ENCODE data around the gene SAP30BP. TPM values are rescaled to one million over a fixed set of nuclear protein-coding genes. Genes with fewer than 3 reads are reported as not detected.

SAP30BP gene
- total RNA-seq, 4 donors from 2014 or later, result 58.0 to 78.9 (median 61.7) TPM

DNA sequence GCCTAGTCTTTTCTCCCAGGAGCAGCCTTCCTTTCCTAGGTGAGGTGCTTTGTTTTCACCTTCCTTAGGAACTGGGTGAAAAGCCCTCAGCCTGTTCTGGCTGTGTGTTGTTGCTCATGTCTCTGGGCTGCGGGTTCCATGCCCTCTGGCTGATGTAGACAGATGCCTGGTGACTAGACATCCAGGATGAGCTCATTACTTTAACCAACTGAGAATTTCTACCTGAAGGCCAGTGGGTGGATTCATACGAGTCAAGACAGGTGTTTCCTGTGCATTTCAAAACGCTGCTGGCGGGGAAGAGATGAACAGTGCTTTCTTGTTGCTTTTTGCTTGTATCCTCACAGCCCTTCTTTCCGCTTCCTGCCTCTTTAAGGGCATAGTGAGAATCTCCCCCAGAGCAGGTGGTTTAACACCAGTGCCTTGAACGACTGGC is 22.3 kb downstream of the SAP30BP start:
- TF ChIP-seq, protein P1, sequence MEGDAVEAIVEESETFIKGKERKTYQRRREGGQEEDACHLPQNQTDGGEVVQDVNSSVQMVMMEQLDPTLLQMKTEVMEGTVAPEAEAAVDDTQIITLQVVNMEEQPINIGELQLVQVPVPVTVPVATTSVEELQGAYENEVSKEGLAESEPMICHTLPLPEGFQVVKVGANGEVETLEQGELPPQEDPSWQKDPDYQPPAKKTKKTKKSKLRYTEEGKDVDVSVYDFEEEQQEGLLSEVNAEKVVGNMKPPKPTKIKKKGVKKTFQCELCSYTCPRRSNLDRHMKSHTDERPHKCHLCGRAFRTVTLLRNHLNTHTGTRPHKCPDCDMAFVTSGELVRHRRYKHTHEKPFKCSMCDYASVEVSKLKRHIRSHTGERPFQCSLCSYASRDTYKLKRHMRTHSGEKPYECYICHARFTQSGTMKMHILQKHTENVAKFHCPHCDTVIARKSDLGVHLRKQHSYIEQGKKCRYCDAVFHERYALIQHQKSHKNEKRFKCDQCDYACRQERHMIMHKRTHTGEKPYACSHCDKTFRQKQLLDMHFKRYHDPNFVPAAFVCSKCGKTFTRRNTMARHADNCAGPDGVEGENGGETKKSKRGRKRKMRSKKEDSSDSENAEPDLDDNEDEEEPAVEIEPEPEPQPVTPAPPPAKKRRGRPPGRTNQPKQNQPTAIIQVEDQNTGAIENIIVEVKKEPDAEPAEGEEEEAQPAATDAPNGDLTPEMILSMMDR (IDR thresholded peaks at IDR 0.05; ENCODE audit: low read depth), result no peak

DNA sequence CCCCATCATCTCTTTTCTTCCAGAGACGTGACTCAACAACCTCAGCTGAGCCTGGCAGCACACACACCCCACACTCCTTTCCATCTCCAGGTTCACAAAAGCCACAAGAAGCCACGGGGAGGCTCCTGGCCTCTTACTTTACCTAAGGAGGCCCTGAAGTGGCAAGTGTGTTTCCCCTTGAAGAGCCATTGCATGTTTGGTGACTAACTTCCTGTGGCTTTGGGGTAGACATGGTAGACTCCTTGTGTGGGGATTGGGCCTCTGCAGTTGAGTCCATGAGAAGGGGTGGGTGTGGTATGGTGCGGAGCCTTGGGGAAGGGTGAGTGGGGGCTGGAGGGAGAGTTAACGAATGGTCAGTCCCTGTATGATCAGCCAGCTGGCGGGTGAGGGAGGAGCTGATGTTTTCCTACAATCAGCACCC is 24.2 kb downstream of the SAP30BP start:
- TF ChIP-seq, protein P1 (IDR thresholded peaks at IDR 0.05; ENCODE audit: low read depth), result no peak

DNA sequence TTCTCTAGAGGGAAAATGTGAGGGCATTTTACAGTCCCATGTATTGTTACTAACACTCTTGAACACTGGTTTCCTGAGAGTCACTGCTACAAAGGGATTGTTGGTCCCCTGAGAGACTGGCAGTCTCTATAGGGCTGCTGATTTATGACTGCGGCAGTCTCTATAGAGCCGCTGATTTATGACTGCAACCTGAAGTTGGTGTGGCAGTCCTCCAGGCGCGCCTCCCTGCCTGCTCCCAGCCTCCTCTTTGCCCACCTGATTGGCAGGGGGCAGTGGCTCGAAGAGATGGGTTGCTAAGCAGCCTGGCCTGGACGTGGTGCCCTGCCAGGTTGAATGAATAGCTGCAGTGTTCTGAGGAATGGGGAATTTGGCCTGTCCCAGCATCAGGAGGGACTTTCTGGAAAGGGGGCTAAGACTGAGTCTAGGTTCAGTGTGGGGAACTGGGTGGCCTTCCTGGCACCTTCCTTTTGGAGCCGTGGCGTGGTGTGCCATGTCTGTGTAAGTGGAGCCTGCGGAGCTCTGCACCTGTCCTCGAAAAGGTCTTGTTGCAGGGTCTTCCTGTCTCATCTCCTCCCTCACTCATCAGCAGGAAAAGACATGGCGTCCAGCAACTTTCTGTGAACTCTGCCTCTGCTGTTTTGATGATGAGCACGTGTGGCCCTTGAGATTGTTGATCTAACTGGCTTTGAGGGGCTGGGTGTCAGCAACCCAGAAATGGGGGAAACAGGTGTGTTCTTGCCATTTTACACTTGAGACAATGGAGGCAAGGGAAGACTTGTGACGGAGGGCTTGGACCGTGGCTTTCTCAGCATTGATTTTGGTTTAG is 24.9 kb downstream of the SAP30BP start:
- TF ChIP-seq, protein P1 (IDR thresholded peaks at IDR 0.05; ENCODE audit: low read depth), result no peak

DNA sequence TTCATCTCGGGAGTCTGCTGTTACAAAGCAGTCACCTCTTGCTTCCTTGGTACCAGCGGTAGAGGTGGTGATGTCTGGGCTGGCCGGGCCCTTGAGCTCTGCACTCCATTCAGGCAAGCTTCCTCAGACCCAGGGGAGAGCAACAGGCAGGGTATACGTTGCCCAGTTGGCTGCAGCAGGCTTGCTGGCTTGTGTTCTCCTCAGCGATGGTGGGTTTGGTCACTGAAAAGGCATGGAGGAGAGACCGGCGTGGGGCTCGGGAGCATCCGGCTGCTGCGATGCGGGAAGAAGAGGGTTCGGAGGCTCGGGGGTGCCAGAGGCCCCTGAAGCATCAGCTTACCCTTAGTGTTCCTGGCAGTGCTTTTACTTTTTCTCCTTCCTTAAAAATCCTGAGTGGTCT is 25.8 kb downstream of the SAP30BP start:
- TF ChIP-seq, protein P1 (IDR thresholded peaks at IDR 0.05; ENCODE audit: low read depth), result no peak

DNA sequence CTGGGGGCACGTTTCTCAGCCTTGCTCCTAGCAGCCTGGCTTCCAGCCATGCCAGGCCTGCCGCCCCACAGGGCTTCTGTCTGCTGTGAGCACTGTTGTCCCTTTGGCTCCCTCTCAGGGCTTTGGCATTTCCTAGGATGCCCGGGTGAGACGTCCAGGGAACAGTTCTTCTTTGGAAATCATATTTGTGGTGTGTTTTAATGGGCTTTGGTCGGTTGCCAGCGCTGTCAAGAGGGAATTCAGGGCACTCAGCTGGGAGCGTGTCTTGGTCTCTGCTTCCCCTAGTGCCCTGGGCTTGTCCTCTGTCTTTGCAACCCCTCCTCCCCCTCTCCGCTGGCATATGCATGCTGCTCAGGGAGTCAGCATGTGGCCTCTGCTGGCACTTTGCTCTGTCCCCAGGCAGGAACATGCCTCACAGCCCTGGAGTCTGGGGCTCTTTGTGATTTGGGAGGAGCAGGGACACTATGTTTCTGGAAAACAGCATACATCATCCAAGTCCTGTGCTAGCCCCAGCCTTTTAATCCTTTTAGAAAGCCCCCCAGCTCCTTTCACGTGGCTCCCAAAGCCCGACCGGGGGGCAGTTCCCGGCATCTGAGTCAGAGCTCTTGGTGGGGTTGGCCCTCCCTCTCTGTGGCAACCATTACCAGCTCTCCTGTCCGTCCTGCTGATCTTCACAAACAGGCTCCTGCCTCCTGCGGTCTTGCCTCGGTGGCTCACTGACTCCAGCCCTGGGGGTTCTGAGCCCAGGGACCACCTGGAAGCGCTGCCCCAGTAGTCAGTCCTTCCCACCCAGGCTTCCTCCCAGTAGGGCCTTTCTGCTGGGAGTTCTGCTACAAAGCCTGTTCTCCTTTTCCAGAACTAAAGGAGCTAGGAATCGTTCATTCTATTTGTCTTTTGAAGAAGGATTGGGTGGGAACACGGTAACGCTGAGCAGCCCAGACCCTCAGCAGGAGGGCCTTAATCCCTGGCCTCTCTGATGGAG is 26.7 kb downstream of the SAP30BP start:
- TF ChIP-seq, protein P1 (IDR thresholded peaks at IDR 0.05; ENCODE audit: low read depth), result no peak

DNA sequence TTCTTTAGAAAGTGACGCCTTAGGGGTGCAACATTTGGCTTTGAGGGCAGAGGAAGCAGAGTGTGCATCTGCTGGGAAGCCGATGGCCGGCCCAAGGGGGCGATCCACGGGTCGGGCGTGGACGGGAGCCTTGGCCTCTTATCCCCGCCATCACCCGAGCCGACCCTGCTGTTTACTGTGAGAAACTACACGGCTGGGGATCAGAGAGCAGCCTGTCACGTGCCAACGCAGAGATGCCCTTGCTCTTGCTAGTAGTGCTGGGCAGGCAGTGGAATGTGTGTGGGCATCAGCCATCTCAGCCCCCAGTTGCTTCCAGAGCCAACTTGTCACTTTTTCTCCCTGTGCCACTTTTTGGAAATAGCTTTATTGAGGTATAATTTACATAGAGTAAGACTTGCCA is 27.4 kb downstream of the SAP30BP start:
- TF ChIP-seq, protein P1 (IDR thresholded peaks at IDR 0.05; ENCODE audit: low read depth), result no peak
